Panc1 (cell line): ENCODE measurements around the gene CEP120.

Source experiments
- POLR2AphosphoS5 ChIP-seq: IDR thresholded peaks from 2 replicates; pipeline ENCODE4 v1.6.1; 2012; ENCODE audit warnings: mild to moderate bottlenecking, low read depth, low read length, moderate library complexity
- TCF7L2 ChIP-seq: IDR thresholded peaks from 2 replicates; pipeline ENCODE4 v1.6.1; 2011; ENCODE audit warnings: mild to moderate bottlenecking, low read depth, low read length, inconsistent platforms
- TF ChIP-seq, protein P1 (sequence below): fragments of 450-650 bp; IDR thresholded peaks from 2 replicates; pipeline ENCODE4 v1.5.1; 2017; ENCODE audit warnings: mild to moderate bottlenecking
- TF ChIP-seq, protein P2 (sequence below), 2 experiments: IDR thresholded peaks; 2 replicates each; pipeline ENCODE4 v1.6.1; 2011 to 2012; ENCODE audit warnings: low read depth in 2 of 2, control low read depth in 1 of 2, low read length in 1 of 2, mild to moderate bottlenecking in 1 of 2, moderate library complexity in 1 of 2; ENCODE audit not compliant: insufficient read depth in 1 of 2

- TF ChIP-seq, protein P1, sequence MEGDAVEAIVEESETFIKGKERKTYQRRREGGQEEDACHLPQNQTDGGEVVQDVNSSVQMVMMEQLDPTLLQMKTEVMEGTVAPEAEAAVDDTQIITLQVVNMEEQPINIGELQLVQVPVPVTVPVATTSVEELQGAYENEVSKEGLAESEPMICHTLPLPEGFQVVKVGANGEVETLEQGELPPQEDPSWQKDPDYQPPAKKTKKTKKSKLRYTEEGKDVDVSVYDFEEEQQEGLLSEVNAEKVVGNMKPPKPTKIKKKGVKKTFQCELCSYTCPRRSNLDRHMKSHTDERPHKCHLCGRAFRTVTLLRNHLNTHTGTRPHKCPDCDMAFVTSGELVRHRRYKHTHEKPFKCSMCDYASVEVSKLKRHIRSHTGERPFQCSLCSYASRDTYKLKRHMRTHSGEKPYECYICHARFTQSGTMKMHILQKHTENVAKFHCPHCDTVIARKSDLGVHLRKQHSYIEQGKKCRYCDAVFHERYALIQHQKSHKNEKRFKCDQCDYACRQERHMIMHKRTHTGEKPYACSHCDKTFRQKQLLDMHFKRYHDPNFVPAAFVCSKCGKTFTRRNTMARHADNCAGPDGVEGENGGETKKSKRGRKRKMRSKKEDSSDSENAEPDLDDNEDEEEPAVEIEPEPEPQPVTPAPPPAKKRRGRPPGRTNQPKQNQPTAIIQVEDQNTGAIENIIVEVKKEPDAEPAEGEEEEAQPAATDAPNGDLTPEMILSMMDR: no peak
- TF ChIP-seq, protein P2, sequence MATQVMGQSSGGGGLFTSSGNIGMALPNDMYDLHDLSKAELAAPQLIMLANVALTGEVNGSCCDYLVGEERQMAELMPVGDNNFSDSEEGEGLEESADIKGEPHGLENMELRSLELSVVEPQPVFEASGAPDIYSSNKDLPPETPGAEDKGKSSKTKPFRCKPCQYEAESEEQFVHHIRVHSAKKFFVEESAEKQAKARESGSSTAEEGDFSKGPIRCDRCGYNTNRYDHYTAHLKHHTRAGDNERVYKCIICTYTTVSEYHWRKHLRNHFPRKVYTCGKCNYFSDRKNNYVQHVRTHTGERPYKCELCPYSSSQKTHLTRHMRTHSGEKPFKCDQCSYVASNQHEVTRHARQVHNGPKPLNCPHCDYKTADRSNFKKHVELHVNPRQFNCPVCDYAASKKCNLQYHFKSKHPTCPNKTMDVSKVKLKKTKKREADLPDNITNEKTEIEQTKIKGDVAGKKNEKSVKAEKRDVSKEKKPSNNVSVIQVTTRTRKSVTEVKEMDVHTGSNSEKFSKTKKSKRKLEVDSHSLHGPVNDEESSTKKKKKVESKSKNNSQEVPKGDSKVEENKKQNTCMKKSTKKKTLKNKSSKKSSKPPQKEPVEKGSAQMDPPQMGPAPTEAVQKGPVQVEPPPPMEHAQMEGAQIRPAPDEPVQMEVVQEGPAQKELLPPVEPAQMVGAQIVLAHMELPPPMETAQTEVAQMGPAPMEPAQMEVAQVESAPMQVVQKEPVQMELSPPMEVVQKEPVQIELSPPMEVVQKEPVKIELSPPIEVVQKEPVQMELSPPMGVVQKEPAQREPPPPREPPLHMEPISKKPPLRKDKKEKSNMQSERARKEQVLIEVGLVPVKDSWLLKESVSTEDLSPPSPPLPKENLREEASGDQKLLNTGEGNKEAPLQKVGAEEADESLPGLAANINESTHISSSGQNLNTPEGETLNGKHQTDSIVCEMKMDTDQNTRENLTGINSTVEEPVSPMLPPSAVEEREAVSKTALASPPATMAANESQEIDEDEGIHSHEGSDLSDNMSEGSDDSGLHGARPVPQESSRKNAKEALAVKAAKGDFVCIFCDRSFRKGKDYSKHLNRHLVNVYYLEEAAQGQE (IDR thresholded peaks at IDR 0.05; ENCODE audit: insufficient read depth in 1 of 2, low read depth in 2 of 2, low read length in 1 of 2): no peak
- TF ChIP-seq TCF7L2: no peak
- no peak for TF ChIP-seq POLR2AphosphoS5
Measured at GRCh38 chr5:123358304-123358703, 64.9 kb downstream of the CEP120 start.
